IMR-90 (cell line): Measurements from ENCODE around the gene C1orf52. TPM values are rescaled to one million over a fixed set of nuclear protein-coding genes. Genes with fewer than 3 reads are reported as not detected.

Experiments used
- ATAC-seq: fragments of 200-7000 bp; cut with Tn5 transposase; 2 replicates; pipeline ENCODE4 v1.9.1; 2020; ENCODE audit warnings: low read depth, mild to moderate bottlenecking, moderate library complexity
- BruUV-seq: library from RNA; stranded (reverse); fragments of 400-500 nt; replicated peaks from 2 replicates; lab custom pipeline; 2021; lab: Mats Ljungman, UMichigan
- CTCF ChIA-PET: fragments of 300-600 bp; formaldehyde crosslinking; extraction: SDS; loops from one replicate; lab custom pipeline; 2021; ENCODE audit warnings: antibody characterized with exemption; lab: Yijun Ruan, JAX
- POLR2A ChIA-PET: fragments of 300-600 bp; sonication (Branson Sonifier 250); formaldehyde crosslinking; loops from one replicate; lab custom pipeline; 2022; ENCODE audit warnings: antibody characterized with exemption; ENCODE audit not compliant: unreplicated experiment; lab: Charles Lee
- DNase-seq: peaks from one replicate; pipeline ENCODE4 v3.0.0; 2013
- H2AFZ ChIP-seq: replicated peaks from 2 replicates; pipeline ENCODE3; 2013; ENCODE audit warnings: low read length, mild to moderate bottlenecking; ENCODE audit not compliant: poor library complexity
- H2AK5ac ChIP-seq: 2 replicates; pipeline ENCODE4 v1.6.1; 2013; ENCODE audit warnings: low read depth, low read length, inconsistent platforms
- H2AK9ac ChIP-seq: replicated peaks from 2 replicates; pipeline ENCODE3; 2013; ENCODE audit warnings: mild to moderate bottlenecking, low read depth, low read length, moderate library complexity; ENCODE audit not compliant: poor library complexity
- H2BK120ac ChIP-seq: 2 replicates; pipeline ENCODE4 v1.6.1; 2013; ENCODE audit warnings: low read depth, low read length, inconsistent platforms
- H2BK15ac ChIP-seq: 3 replicates; pipeline ENCODE4 v1.6.1; 2013; ENCODE audit warnings: low read depth, low read length, inconsistent platforms
- H2BK20ac ChIP-seq: 2 replicates; pipeline ENCODE4 v1.6.1; 2013; ENCODE audit warnings: low read depth, mild to moderate bottlenecking, inconsistent platforms, low read length, moderate library complexity
- H2BK5ac ChIP-seq: 2 replicates; pipeline ENCODE4 v1.6.1; 2013; ENCODE audit warnings: mild to moderate bottlenecking, low read depth, low read length, inconsistent platforms; ENCODE audit not compliant: poor library complexity, severe bottlenecking
- H3K14ac ChIP-seq: replicated peaks from 2 replicates; pipeline ENCODE4 v1.6.1; 2013; ENCODE audit warnings: low read depth, low read length, inconsistent platforms
- H3K18ac ChIP-seq: 2 replicates; pipeline ENCODE4 v1.6.1; 2013; ENCODE audit warnings: low read depth, low read length, control low read depth
- H3K23ac ChIP-seq: 2 replicates; pipeline ENCODE4 v1.6.1; 2013; ENCODE audit warnings: low read depth, low read length, inconsistent platforms
- H3K27ac ChIP-seq: 2 replicates; pipeline ENCODE4 v1.5.1; 2013; ENCODE audit warnings: mild to moderate bottlenecking, control low read depth, low read length; ENCODE audit not compliant: insufficient read depth
- H3K27me3 ChIP-seq: 2 replicates; pipeline ENCODE4 v1.6.1; 2013; ENCODE audit warnings: low read length; ENCODE audit not compliant: control insufficient read depth, insufficient read depth
- H3K36me3 ChIP-seq: 2 replicates; pipeline ENCODE4 v1.6.1; 2013; ENCODE audit warnings: low read length, mixed read lengths; ENCODE audit not compliant: control insufficient read depth, insufficient read depth
- H3K4ac ChIP-seq: 2 replicates; pipeline ENCODE4 v1.6.1; 2013; ENCODE audit warnings: low read depth, low read length, inconsistent platforms
- H3K4me1 ChIP-seq: 2 replicates; pipeline ENCODE4 v1.6.1; 2013; ENCODE audit warnings: low read length, mixed read lengths; ENCODE audit not compliant: control insufficient read depth, insufficient read depth
- H3K4me2 ChIP-seq: 2 replicates; pipeline ENCODE4 v1.6.1; 2013; ENCODE audit warnings: low read depth, mild to moderate bottlenecking, control low read depth, low read length, moderate library complexity
- H3K4me3 ChIP-seq: 2 replicates; pipeline ENCODE4 v1.5.1; 2013; ENCODE audit warnings: low read depth, mild to moderate bottlenecking, control low read depth, low read length, moderate library complexity; ENCODE audit not compliant: insufficient read depth
- H3K56ac ChIP-seq: 2 replicates; pipeline ENCODE4 v1.6.1; 2013; ENCODE audit warnings: low read length, inconsistent platforms; ENCODE audit not compliant: insufficient read depth; ENCODE audit errors: extremely low read depth
- H3K79me1 ChIP-seq, 2 experiments: 2 replicates each; pipeline ENCODE4 v1.6.1; 2013; ENCODE audit warnings: low read length in 2 of 2, inconsistent platforms in 1 of 2, low read depth in 1 of 2
- H3K9ac ChIP-seq: 2 replicates; pipeline ENCODE4 v1.6.1; 2013; ENCODE audit warnings: low read depth, low read length, control low read depth
- H3K9me1 ChIP-seq: 2 replicates; pipeline ENCODE4 v1.6.1; 2013; ENCODE audit warnings: low read length, inconsistent platforms; ENCODE audit not compliant: insufficient read depth
- H3K9me3 ChIP-seq: 2 replicates; pipeline ENCODE4 v1.6.1; 2013; ENCODE audit warnings: low read length; ENCODE audit not compliant: control insufficient read depth, insufficient read depth
- H4K20me1 ChIP-seq: 2 replicates; pipeline ENCODE4 v1.6.1; 2013; ENCODE audit warnings: low read length, inconsistent platforms; ENCODE audit not compliant: insufficient read depth
- H4K5ac ChIP-seq: 2 replicates; pipeline ENCODE4 v1.6.1; 2013; ENCODE audit warnings: mild to moderate bottlenecking, low read depth, low read length, control low read depth
- H4K8ac ChIP-seq, 2 experiments: 2 replicates each; pipeline ENCODE4 v1.6.1; 2013; ENCODE audit warnings: low read depth in 2 of 2, low read length in 2 of 2, control low read depth in 1 of 2, inconsistent platforms in 1 of 2
- H4K91ac ChIP-seq: 2 replicates; pipeline ENCODE4 v1.6.1; 2013; ENCODE audit warnings: low read depth, low read length, inconsistent platforms; ENCODE audit not compliant: insufficient read depth
- BHLHE40 ChIP-seq: fragments of 150-350 bp; IDR thresholded peaks from 2 replicates; pipeline ENCODE4 v1.6.1; 2016; ENCODE audit warnings: mild to moderate bottlenecking, low read depth, low read length
- CEBPB ChIP-seq: IDR thresholded peaks from 2 replicates; pipeline ENCODE4 v1.6.1; 2012; ENCODE audit warnings: low read depth, low read length, improper control_type of control experiment
- CHD1 ChIP-seq: IDR thresholded peaks from 2 replicates; pipeline ENCODE4 v1.6.1; 2012; ENCODE audit warnings: low read depth, low read length, improper control_type of control experiment
- FOS ChIP-seq: fragments of 150-350 bp; IDR thresholded peaks from 2 replicates; pipeline ENCODE4 v1.6.1; 2016; ENCODE audit warnings: low read depth, low read length
- MAFK ChIP-seq: IDR thresholded peaks from 2 replicates; pipeline ENCODE4 v1.6.1; 2012; ENCODE audit warnings: low read depth, low read length, improper control_type of control experiment
- MAZ ChIP-seq: IDR thresholded peaks from 2 replicates; pipeline ENCODE4 v1.6.1; 2012; ENCODE audit warnings: low read depth, mild to moderate bottlenecking, low read length, improper control_type of control experiment, moderate library complexity, borderline replicate concordance
- NFE2L2 ChIP-seq: fragments of 150-350 bp; IDR thresholded peaks from 2 replicates; pipeline ENCODE4 v1.6.1; 2016; ENCODE audit warnings: low read depth, mild to moderate bottlenecking, low read length
- POLR2A ChIP-seq: IDR thresholded peaks from 2 replicates; pipeline ENCODE4 v1.6.1; 2012; ENCODE audit warnings: mild to moderate bottlenecking, low read depth, low read length
- RAD21 ChIP-seq: IDR thresholded peaks from 2 replicates; pipeline ENCODE4 v1.6.1; 2012; ENCODE audit warnings: low read length, improper control_type of control experiment
- RCOR1 ChIP-seq: IDR thresholded peaks from 2 replicates; pipeline ENCODE4 v1.6.1; 2012; ENCODE audit warnings: mild to moderate bottlenecking, low read length, improper control_type of control experiment; ENCODE audit not compliant: insufficient replicate concordance
- SMC3 ChIP-seq: fragments of 150-350 bp; IDR thresholded peaks from 2 replicates; pipeline ENCODE4 v1.6.1; 2016; ENCODE audit warnings: low read depth, mild to moderate bottlenecking, antibody characterized with exemption, low read length, moderate library complexity
- WGBS, 2 experiments: methylation state at CpG; one replicate each; pipeline versions ENCODE4 v1.1.5 to v1.1.7; 2013; ENCODE audit warnings: missing lambda C conversion rate in 2 of 2; ENCODE audit not compliant: insufficient read length in 1 of 2; ENCODE audit errors: extremely low coverage in 2 of 2; 5-methylcytosine and 5-hydroxymethylcytosine counted together
- dilution Hi-C: fragments of 300-500 bp; cut with HindIII; formaldehyde crosslinking; loops from one replicate; pipeline ENCODE4 v1.14.3; 2018; ENCODE audit warnings: low sequenced_read_pairs; ENCODE audit not compliant: unreplicated experiment
- in situ Hi-C: fragments of 300-500 bp; cut with MboI; formaldehyde crosslinking; loops from 3 replicates; pipeline ENCODE4 v1.14.3; 2019; ENCODE audit warnings: low sequenced_read_pairs, inconsistent platforms, mixed read lengths
- intact Hi-C: fragments of 100-400 bp; cut with micrococcal nuclease; formaldehyde crosslinking; loops from 2 replicates; pipeline ENCODE4 v1.10.0; 2022
- polyA plus RNA-seq, 3 experiments: library from polyadenylated mRNA; depleted of rRNA; stranded (reverse); fragments of >200 nt; gene quantifications; 2 replicates each; pipeline ENCODE4 v1.2.3, GENCODE V29; 2012; ENCODE audit warnings: low replicate concordance in 1 of 3
- total RNA-seq: library from RNA; depleted of rRNA; stranded (reverse); fragments of >200 nt; gene quantifications from 2 replicates; pipeline ENCODE4 v1.2.3, GENCODE V29; 2012
- TF ChIP-seq, protein P1 (sequence below): fragments of 150-350 bp; IDR thresholded peaks from 2 replicates; pipeline ENCODE4 v1.6.1; 2017; ENCODE audit warnings: mild to moderate bottlenecking, antibody characterized with exemption, low read length, low read depth
- TF ChIP-seq, protein P2 (sequence below): fragments of 150-350 bp; IDR thresholded peaks from 2 replicates; pipeline ENCODE4 v1.6.1; 2016; ENCODE audit warnings: low read depth, mild to moderate bottlenecking, low read length, moderate library complexity, borderline replicate concordance

Gene C1orf52
- total and polyA plus RNA-seq, 2 of the 4 experiments (the other 2 are of a cell fraction): 16.3 to 33.5 TPM

DNA sequence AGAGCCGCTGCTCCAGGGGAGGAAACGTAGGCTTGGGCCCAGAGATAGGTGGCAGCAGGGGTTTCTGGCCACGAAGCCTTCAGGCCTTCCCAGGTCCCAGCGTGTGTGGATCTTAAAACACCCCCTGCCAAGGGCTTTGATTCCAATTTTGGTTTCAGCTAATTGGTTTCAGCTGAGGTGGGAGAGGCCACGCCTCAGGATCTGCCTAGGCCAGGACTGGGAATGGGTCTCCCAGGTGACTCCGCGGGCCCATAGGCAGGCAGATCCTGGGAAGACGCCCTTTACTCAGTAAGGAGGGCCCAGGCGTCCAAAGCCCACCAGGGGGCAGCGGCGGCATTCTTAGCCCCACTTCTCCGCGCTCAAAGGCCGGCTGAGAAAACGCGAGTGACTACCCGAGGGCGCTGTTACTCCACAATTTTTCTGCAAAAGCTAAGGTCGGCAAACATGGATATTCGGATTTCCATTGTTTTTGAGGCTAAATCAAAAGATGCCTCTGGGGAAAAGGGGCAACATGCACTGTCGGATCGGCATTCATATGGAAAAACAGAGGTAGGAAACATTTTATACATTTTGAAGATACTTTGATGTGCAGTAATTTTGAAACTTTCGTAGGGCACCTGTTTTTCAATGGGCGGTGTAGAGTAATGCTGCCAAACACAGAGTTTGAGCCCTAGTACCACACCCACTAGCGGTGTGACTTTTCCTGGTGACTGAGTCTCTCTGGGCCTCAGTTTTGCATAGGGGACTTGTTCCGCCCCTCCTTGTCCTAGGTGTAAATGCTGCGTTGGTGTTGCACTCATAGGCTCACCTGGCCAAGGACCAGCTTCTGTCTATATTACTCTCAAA, 48.7 kb upstream of the C1orf52 start:
- ATAC-seq (peak; percentile 98), DNase-seq (peak; percentile 84)
- Histone ChIP-seq H3K79me1 (peaks cover 6 to 16% of the 10 kb centered on the region in 2 experiments; a peak in 3 of 4 replicates), H3K4me1 (peaks cover 7% of the 10 kb centered on the region), H2AFZ (peak overlapping the region; percentile 85), H4K20me1 (no peaks in the 10 kb centered on the region), H2BK120ac (peak overlapping the region; percentile 89), H3K27ac (peak overlapping the region; percentile 33; the same call in 1 of the 2 replicates), H3K56ac (peak overlapping the region; percentile 66; the same call in 1 of the 2 replicates), H3K9me1 (peaks cover 9% of the 10 kb centered on the region; the same call in 1 of the 2 replicates), H3K4me2 (no peak overlapping the region; the same call in 1 of the 2 replicates), H3K9ac (peak overlapping the region; percentile 33), H3K27me3 (no peaks in the 10 kb centered on the region), H3K4ac (peak overlapping the region; percentile 87), H3K18ac (peak overlapping the region; percentile 36), H2AK5ac (peak overlapping the region; percentile 85), H3K4me3 (no peak overlapping the region), H2BK20ac (peak overlapping the region; percentile 90), H3K9me3 (no peaks in the 10 kb centered on the region), H4K8ac (peak overlapping the region; percentile 16 to 86; a peak in 2 of 4 replicates), H2BK15ac (peak overlapping the region; percentile 96), H4K5ac (peak overlapping the region; percentile 58; the same call in 1 of the 2 replicates), H3K14ac (peak overlapping the region; percentile 51), H2AK9ac (peak overlapping the region; percentile 70), H3K36me3 (no peaks in the 10 kb centered on the region), H2BK5ac (peak overlapping the region; percentile 15), H3K23ac (no peak overlapping the region), H4K91ac (peak overlapping the region; percentile 83)
- POLR2A ChIA-PET: interaction anchor here (0.6 kb wide), 1 partner anchor 277 kb away, joined by 3 read pairs; no protein-coding TSS in a partner anchor
- dilution Hi-C loops: no loop called here
- WGBS, 2 experiments: 22% methylated on average over 11 of the region's 27 CpGs; no CpG with 5 or more reads in 1 of the 2 experiments
- CTCF ChIA-PET: interaction anchor here (0.6 to 1.9 kb wide), 14 partner anchors 11 to 385 kb away, joined by 3 to 7 read pairs (median 3); partner anchors contain the start of gene DDAH1
- in situ Hi-C loops: loop anchor here (10.0 kb wide), 2 partner anchors 567 to 1047 kb away; no protein-coding TSS in a partner anchor
- intact Hi-C loops: loop anchor here (1.0 to 5.0 kb wide), 7 partner anchors 91 to 576 kb away; partner anchors contain the start of genes DDAH1 and ZNHIT6
- BruUV-seq: no TSS peak
- TF ChIP-seq, protein P1, sequence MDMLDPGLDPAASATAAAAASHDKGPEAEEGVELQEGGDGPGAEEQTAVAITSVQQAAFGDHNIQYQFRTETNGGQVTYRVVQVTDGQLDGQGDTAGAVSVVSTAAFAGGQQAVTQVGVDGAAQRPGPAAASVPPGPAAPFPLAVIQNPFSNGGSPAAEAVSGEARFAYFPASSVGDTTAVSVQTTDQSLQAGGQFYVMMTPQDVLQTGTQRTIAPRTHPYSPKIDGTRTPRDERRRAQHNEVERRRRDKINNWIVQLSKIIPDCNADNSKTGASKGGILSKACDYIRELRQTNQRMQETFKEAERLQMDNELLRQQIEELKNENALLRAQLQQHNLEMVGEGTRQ: no peak
- TF ChIP-seq POLR2A (peak; percentile 65; the same call in 1 of the 2 replicates), RCOR1 (no peak), SMC3 (peak; percentile 100), RAD21 (peak; percentile 100), CHD1 (no peak), NFE2L2 (no peak), BHLHE40 (no peak), MAFK (peak; percentile 53), CEBPB (no peak), MAZ (0 out of 2 replicates have a peak, but pooled peaks have one; percentile 40), FOS (no peak)
- TF ChIP-seq, protein P2, sequence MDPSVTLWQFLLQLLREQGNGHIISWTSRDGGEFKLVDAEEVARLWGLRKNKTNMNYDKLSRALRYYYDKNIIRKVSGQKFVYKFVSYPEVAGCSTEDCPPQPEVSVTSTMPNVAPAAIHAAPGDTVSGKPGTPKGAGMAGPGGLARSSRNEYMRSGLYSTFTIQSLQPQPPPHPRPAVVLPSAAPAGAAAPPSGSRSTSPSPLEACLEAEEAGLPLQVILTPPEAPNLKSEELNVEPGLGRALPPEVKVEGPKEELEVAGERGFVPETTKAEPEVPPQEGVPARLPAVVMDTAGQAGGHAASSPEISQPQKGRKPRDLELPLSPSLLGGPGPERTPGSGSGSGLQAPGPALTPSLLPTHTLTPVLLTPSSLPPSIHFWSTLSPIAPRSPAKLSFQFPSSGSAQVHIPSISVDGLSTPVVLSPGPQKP: no peak
